Prostate gland (tissue), 2 donors: ENCODE measurements around the gene SCN7A. TPM values are rescaled to one million over a fixed set of nuclear protein-coding genes. Genes with fewer than 3 reads are reported as not detected.

Experiments used
- DNase-seq: peaks from one replicate; pipeline ENCODE4 v3.0.0-alpha.2; 2019; ENCODE audit warnings: low spot score
- H3K27ac ChIP-seq, 2 donors: fragments of 200-600 bp; sonication (generic); 2 replicates each; pipeline ENCODE4 v1.5.1; 2017 to 2019
- H3K27me3 ChIP-seq: fragments of 200-600 bp; sonication (generic); replicated peaks from 2 replicates; pipeline ENCODE4 v1.5.1; 2019; ENCODE audit not compliant: insufficient read depth
- H3K36me3 ChIP-seq, 2 donors: fragments of 200-600 bp; sonication (generic); 1 replicate in 1 of 2; 2 replicates in 1 of 2; pipeline versions ENCODE4 v1.5.1 to v1.8.1; 2017 to 2019
- H3K4me1 ChIP-seq: fragments of 200-600 bp; sonication (generic); replicated peaks from 2 replicates; pipeline ENCODE4 v1.5.1; 2019
- H3K4me3 ChIP-seq, 2 donors: fragments of 200-600 bp; sonication (generic); 2 replicates each; pipeline ENCODE4 v1.5.1; 2017 to 2019
- H3K9me3 ChIP-seq: fragments of 200-600 bp; sonication (generic); 2 replicates; pipeline ENCODE4 v1.5.1; 2017
- POLR2A ChIP-seq: fragments of 450-650 bp; IDR thresholded peaks from one replicate; pipeline ENCODE4 v1.6.1; 2016; ENCODE audit warnings: antibody characterized with exemption, mild to moderate bottlenecking
- POLR2AphosphoS5 ChIP-seq: sonication (generic); formaldehyde crosslinking; IDR thresholded peaks from one replicate; pipeline ENCODE4 v1.6.1; 2017; ENCODE audit warnings: antibody characterized with exemption
- WGBS: methylation state at CpG from one replicate; pipeline ENCODE4 v1.1.5; 2018; 5-methylcytosine and 5-hydroxymethylcytosine counted together
- intact Hi-C: fragments of 100-400 bp; cut with DNase I; formaldehyde crosslinking; loops from one replicate; pipeline ENCODE4 v1.14.2; 2022
- total RNA-seq, 2 donors: library from RNA; depleted of rRNA; stranded (reverse); fragments of >200 nt; gene quantifications; one replicate each; pipeline ENCODE4 v1.1.0, GENCODE V29; 2016
- TF ChIP-seq, protein P1 (sequence below), 4 experiments: fragments of 200-600 bp in 2 of 4; fragments of 450-650 bp in 2 of 4; sonication (generic) in 2 of 4; IDR thresholded peaks; 1 replicate in 3 of 4; 2 replicates in 1 of 4; pipeline ENCODE4 v1.5.1; 2016 to 2019; ENCODE audit warnings: antibody characterized with exemption in 4 of 4, mild to moderate bottlenecking in 2 of 4, moderate library complexity in 2 of 4

SCN7A gene
- total RNA-seq, 2 donors from 2014 or later = 6.3 to 16.5 TPM

DNA sequence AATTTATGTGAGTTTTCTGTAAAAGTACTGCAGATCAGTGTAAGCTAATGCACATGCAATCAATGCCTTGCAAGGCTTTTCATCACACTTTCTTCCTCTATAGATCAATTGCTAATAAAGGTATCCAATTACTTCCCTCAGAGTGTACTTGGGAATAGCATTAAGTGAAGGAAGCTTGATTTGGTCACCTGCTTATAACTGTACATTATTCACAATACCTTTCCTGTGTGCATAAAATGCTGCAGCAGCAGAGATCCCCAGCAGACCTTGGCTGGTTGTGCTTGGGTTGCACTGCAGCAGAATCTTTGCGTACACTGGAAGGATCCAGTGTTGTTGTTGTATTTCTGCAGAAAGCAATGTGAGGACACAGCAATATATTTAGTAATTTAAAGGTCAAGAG is 99.8 kb downstream of the SCN7A start:
- no peaks in the 10 kb centered on the region for H3K9me3 ChIP-seq
- H3K27me3 ChIP-seq = no peaks in the 10 kb centered on the region
- 96% methylated on average over 1 of the region's 1 CpG for WGBS
- TF ChIP-seq POLR2A (no peak), POLR2AphosphoS5 (no peak)
- TF ChIP-seq, protein P1, sequence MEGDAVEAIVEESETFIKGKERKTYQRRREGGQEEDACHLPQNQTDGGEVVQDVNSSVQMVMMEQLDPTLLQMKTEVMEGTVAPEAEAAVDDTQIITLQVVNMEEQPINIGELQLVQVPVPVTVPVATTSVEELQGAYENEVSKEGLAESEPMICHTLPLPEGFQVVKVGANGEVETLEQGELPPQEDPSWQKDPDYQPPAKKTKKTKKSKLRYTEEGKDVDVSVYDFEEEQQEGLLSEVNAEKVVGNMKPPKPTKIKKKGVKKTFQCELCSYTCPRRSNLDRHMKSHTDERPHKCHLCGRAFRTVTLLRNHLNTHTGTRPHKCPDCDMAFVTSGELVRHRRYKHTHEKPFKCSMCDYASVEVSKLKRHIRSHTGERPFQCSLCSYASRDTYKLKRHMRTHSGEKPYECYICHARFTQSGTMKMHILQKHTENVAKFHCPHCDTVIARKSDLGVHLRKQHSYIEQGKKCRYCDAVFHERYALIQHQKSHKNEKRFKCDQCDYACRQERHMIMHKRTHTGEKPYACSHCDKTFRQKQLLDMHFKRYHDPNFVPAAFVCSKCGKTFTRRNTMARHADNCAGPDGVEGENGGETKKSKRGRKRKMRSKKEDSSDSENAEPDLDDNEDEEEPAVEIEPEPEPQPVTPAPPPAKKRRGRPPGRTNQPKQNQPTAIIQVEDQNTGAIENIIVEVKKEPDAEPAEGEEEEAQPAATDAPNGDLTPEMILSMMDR (IDR thresholded peaks at IDR 0.05) = no peak
- no peaks in the 10 kb centered on the region for H3K4me1 ChIP-seq
- DNase-seq = no peak
- H3K4me3 ChIP-seq = no peak overlapping the region
- intact Hi-C loops = no loop called here
- no peak overlapping the region for H3K27ac ChIP-seq
- H3K36me3 ChIP-seq = no peaks in the 10 kb centered on the region

DNA sequence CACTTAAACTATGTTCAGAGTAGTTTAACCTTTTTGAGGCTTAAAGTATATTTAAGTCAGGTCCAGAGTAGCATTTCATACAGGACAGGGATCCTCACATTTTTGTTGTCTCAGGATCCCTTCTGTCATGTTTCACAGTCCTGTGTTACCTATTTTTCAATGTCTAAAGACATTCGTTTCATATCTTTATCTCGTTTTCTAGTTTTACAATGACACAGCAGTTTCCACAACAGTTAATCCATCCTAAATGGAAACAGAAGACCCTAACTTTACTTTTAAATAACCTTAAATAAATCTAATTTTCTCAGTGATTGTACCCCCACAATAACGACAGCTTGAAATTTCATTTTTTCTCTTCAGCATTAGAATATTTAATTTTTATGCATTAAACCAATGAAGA is 101.0 kb downstream of the SCN7A start:
- Histone ChIP-seq H3K36me3 (no peaks in the 10 kb centered on the region), H3K9me3 (no peaks in the 10 kb centered on the region), H3K27ac (no peak overlapping the region), H3K4me3 (no peak overlapping the region), H3K4me1 (no peaks in the 10 kb centered on the region), H3K27me3 (no peaks in the 10 kb centered on the region)
- WGBS = 82% methylated on average over 3 of the region's 3 CpGs
- intact Hi-C loops = no loop called here
- DNase-seq = no peak
- TF ChIP-seq POLR2A (no peak), POLR2AphosphoS5 (no peak)
- TF ChIP-seq, protein P1 (IDR thresholded peaks at IDR 0.05) = no peak

DNA sequence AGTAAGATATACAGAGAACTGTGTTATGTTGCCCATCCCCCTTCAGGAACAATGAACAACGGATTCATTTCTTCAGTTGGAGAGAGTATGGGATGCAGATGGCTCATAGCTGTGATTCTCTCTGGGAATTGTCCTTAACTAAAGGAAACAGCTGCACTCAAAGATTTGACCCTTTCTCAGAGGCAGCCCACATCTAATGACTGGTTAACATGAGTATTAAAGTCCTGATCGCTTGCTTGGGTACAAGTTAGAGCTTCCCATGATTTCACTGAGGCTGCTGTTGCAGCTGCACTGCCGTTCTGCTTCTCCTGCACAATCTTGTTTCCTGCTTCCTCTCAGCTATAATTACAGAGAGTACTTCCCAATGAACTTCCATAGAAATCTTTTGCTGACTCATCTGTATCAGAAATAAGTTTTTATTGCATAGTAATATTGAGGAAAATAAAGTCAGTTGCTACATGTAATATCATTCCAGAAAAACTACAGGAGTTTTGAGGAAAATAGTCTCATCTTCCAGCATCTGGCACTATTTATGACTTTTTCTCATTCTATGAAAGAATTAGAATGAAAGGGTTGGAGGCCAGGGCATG is 105.5 kb downstream of the SCN7A start:
- Histone ChIP-seq H3K36me3 (no peaks in the 10 kb centered on the region), H3K27me3 (no peaks in the 10 kb centered on the region), H3K4me1 (no peaks in the 10 kb centered on the region), H3K4me3 (no peak overlapping the region), H3K9me3 (no peaks in the 10 kb centered on the region), H3K27ac (no peak overlapping the region)
- intact Hi-C loops = no loop called here
- DNase-seq = no peak
- TF ChIP-seq POLR2A (no peak), POLR2AphosphoS5 (no peak)
- TF ChIP-seq, protein P1 (IDR thresholded peaks at IDR 0.05) = no peak
- WGBS = 55% methylated on average over 3 of the region's 3 CpGs

DNA sequence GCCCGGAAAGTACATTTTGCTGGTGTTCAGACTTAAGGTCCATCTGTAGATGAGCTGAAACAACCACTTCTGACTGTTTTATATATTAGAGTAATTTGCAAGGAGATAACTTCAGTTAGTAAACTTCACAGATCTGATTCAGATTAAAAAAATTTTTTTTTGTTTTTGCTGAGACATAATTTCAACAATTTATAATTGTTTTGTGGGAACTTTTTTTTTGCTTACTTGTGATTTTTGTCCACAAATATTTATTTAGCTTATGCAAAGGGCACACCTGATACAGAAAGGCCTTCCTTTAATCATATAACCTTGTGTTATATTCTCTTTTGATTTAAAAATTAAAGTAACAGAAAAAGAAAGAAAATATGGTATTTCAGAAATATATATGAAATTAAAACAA is 108.7 kb downstream of the SCN7A start:
- Histone ChIP-seq H3K4me1 (no peaks in the 10 kb centered on the region), H3K27me3 (no peaks in the 10 kb centered on the region), H3K9me3 (no peaks in the 10 kb centered on the region), H3K4me3 (no peak overlapping the region), H3K27ac (no peak overlapping the region), H3K36me3 (no peaks in the 10 kb centered on the region)
- WGBS = 89% methylated on average over 1 of the region's 1 CpG
- no peak for TF ChIP-seq POLR2AphosphoS5
- TF ChIP-seq POLR2A = no peak
- TF ChIP-seq, protein P1 (IDR thresholded peaks at IDR 0.05) = no peak
- intact Hi-C loops = no loop called here
- no peak for DNase-seq

DNA sequence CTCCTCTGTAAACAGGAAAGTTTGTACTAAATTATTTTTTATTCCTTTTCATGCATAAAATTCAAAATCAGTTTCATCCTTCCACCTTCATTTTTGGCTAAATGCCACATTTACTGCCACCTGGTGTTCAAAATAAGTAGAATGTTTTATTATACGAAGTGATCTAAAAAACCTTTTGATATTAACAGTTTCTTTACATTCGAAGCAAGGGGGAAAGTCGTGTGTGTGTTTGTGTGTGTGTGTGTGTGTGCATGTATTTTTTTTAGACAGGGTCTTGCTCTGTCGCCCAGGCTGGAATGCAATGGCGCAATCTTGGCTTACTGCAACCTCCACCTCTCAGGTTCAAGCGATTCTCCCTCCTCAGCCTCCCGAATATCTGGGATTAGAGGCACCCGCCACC is 109.3 kb downstream of the SCN7A start:
- DNase-seq = no peak
- intact Hi-C loops = no loop called here
- Histone ChIP-seq H3K4me1 (no peaks in the 10 kb centered on the region), H3K36me3 (no peaks in the 10 kb centered on the region), H3K4me3 (no peak overlapping the region), H3K27me3 (no peaks in the 10 kb centered on the region), H3K9me3 (no peaks in the 10 kb centered on the region), H3K27ac (no peak overlapping the region)
- TF ChIP-seq POLR2A (no peak), POLR2AphosphoS5 (no peak)
- TF ChIP-seq, protein P1 (IDR thresholded peaks at IDR 0.05) = peak in 3 of 4 experiments; percentile 61 to 64 (median 63)
- 62% methylated on average over 8 of the region's 8 CpGs for WGBS
